HEK293 (cell line): Measurements from ENCODE around the gene HMGXB4.

Experiments
- FEZF1 ChIP-seq: fragments of 450-650 bp; formaldehyde crosslinking; IDR thresholded peaks from 2 replicates; pipeline ENCODE4 v1.5.1; 2016; ENCODE audit warnings: missing biosample characterization, missing genetic modification characterization
- KLF10 ChIP-seq: fragments of 450-650 bp; IDR thresholded peaks from 2 replicates; pipeline ENCODE4 v1.5.1; 2018; ENCODE audit warnings: missing biosample characterization, mild to moderate bottlenecking, missing genetic modification characterization
- KLF16 ChIP-seq: fragments of 450-650 bp; formaldehyde crosslinking; IDR thresholded peaks from 2 replicates; pipeline ENCODE4 v1.5.1; 2017; ENCODE audit warnings: missing biosample characterization, missing genetic modification characterization
- SALL2 ChIP-seq: fragments of 450-650 bp; formaldehyde crosslinking; IDR thresholded peaks from 2 replicates; pipeline ENCODE4 v1.5.0; 2017; ENCODE audit warnings: missing biosample characterization, mild to moderate bottlenecking, missing genetic modification characterization, borderline replicate concordance
- TCF7L2 ChIP-seq: IDR thresholded peaks from 2 replicates; pipeline ENCODE4 v1.6.1; 2011; ENCODE audit warnings: low read depth, mild to moderate bottlenecking, inconsistent platforms, low read length, moderate library complexity, borderline replicate concordance
- YY1 ChIP-seq: fragments of 450-650 bp; formaldehyde crosslinking; IDR thresholded peaks from 2 replicates; pipeline ENCODE4 v1.5.1; 2018; ENCODE audit warnings: missing biosample characterization, missing genetic modification characterization
- ZNF114 ChIP-seq: fragments of 450-650 bp; formaldehyde crosslinking; IDR thresholded peaks from 2 replicates; pipeline ENCODE4 v1.5.0; 2017; ENCODE audit warnings: missing biosample characterization, missing genetic modification characterization
- ZNF146 ChIP-seq: fragments of 450-650 bp; formaldehyde crosslinking; IDR thresholded peaks from 2 replicates; pipeline ENCODE4 v1.5.1; 2016; ENCODE audit warnings: missing biosample characterization, missing genetic modification characterization
- ZNF184 ChIP-seq: fragments of 450-650 bp; IDR thresholded peaks from 2 replicates; pipeline ENCODE4 v1.5.1; 2018; ENCODE audit warnings: missing biosample characterization, mild to moderate bottlenecking, missing genetic modification characterization
- ZNF274 ChIP-seq, 2 experiments: fragments of 200-500 bp in 1 of 2; fragments of 450-650 bp in 1 of 2; sonication (Bioruptor generic) in 1 of 2; formaldehyde crosslinking in 1 of 2; IDR thresholded peaks; 2 replicates each; pipeline versions ENCODE4 v1.5.1 to v1.6.1; 2014 to 2016; ENCODE audit warnings: borderline replicate concordance in 1 of 2, inconsistent platforms in 1 of 2, low read length in 1 of 2, missing biosample characterization in 1 of 2, missing genetic modification characterization in 1 of 2
- ZNF335 ChIP-seq: fragments of 450-650 bp; formaldehyde crosslinking; conservative IDR thresholded peaks from 2 replicates; pipeline ENCODE4 v1.5.1; 2016; ENCODE audit warnings: missing biosample characterization, missing genetic modification characterization
- ZNF423 ChIP-seq: fragments of 450-650 bp; formaldehyde crosslinking; IDR thresholded peaks from 2 replicates; pipeline ENCODE4 v1.5.1; 2016; ENCODE audit warnings: missing biosample characterization, missing genetic modification characterization
- ZNF791 ChIP-seq: fragments of 450-650 bp; formaldehyde crosslinking; IDR thresholded peaks from 2 replicates; pipeline ENCODE4 v1.5.1; 2016; ENCODE audit warnings: missing biosample characterization, missing genetic modification characterization
- TF ChIP-seq, protein P1 (sequence below): fragments of 450-650 bp; formaldehyde crosslinking; IDR thresholded peaks from 2 replicates; pipeline ENCODE4 v1.5.1; 2016; ENCODE audit warnings: missing biosample characterization, missing genetic modification characterization

DNA sequence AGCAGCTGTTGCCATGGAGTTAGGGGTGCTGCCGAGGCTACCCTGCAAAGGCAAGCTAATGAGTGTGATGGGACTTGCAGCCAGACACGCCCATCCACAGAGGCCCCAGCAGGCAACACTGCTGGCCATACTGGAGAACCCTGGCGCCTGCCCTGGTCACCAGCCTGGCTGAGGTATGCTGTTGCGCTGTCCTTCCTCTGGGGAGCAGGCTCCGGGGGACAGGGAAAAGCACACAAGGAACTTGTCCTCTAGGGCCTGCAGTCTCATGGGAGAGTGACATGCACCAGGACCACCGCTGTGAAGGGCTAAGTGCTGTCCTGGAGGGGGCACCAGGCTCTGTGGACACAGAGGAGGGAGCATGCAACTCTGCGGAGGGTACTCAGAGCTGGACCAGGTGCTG lies 78.2 kb downstream of the HMGXB4 start:
- TF ChIP-seq ZNF423, result no peak
- no peak for TF ChIP-seq SALL2 (tag by site-specific recombination)
- TF ChIP-seq ZNF146 (tag by site-specific recombination), result no peak
- TF ChIP-seq, protein P1, sequence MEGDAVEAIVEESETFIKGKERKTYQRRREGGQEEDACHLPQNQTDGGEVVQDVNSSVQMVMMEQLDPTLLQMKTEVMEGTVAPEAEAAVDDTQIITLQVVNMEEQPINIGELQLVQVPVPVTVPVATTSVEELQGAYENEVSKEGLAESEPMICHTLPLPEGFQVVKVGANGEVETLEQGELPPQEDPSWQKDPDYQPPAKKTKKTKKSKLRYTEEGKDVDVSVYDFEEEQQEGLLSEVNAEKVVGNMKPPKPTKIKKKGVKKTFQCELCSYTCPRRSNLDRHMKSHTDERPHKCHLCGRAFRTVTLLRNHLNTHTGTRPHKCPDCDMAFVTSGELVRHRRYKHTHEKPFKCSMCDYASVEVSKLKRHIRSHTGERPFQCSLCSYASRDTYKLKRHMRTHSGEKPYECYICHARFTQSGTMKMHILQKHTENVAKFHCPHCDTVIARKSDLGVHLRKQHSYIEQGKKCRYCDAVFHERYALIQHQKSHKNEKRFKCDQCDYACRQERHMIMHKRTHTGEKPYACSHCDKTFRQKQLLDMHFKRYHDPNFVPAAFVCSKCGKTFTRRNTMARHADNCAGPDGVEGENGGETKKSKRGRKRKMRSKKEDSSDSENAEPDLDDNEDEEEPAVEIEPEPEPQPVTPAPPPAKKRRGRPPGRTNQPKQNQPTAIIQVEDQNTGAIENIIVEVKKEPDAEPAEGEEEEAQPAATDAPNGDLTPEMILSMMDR (tag by site-specific recombination), result 0 out of 2 replicates have a peak, but pooled peaks have one; percentile 12
- no peak for TF ChIP-seq ZNF791 (tag by site-specific recombination)
- no peak for TF ChIP-seq KLF10 (tag by site-specific recombination)
- no peak for TF ChIP-seq ZNF335
- TF ChIP-seq KLF16 (tag by site-specific recombination), result no peak
- TF ChIP-seq ZNF184 (tag by site-specific recombination), result no peak
- TF ChIP-seq ZNF114, result no peak
- no peak for TF ChIP-seq ZNF274 (IDR thresholded peaks at IDR 0.05; ENCODE audit: low read length)
- no peak for TF ChIP-seq ZNF274 (tag by site-specific recombination; IDR thresholded peaks at IDR 0.05; ENCODE audit: borderline replicate concordance)
- no peak for TF ChIP-seq TCF7L2
- TF ChIP-seq YY1, result no peak
- TF ChIP-seq FEZF1, result no peak
